Liver (tissue), 3 donors: ENCODE data around the gene ZNF513.

Source experiments
- CTCF ChIP-seq: fragments of 150-350 bp; IDR thresholded peaks from 2 replicates; pipeline ENCODE4 v1.5.1; 2017; ENCODE audit warnings: improper control_type of control experiment, low read depth, low read length; ENCODE audit not compliant: missing input control
- MAX ChIP-seq: IDR thresholded peaks from 2 replicates; pipeline ENCODE4 v1.6.1; 2016; ENCODE audit warnings: antibody characterized with exemption
- REST ChIP-seq: IDR thresholded peaks from 2 replicates; pipeline ENCODE4 v1.6.1; 2016; ENCODE audit warnings: antibody characterized with exemption, mild to moderate bottlenecking
- TAF1 ChIP-seq: conservative IDR thresholded peaks from 2 replicates; pipeline ENCODE4 v1.6.1; 2016; ENCODE audit warnings: antibody characterized with exemption, mild to moderate bottlenecking
- donor health status: healthy.
- donor health status: healthy.

GRCh38 chr2:27390822-27391679 is 10.5 kb upstream of the ZNF513 start:
- no peak for TF ChIP-seq CTCF
- no peak for TF ChIP-seq TAF1
- TF ChIP-seq MAX, result no peak
- no peak for TF ChIP-seq REST
